ENCODE results near the gene ROR1.

GRCh38 chr1:64121766-64122385 is 348.1 kb downstream of the ROR1 start:
- TF ChIP-seq EP300 (IDR thresholded peaks at IDR 0.05) (no peak), POLR2A (IDR thresholded peaks at IDR 0.05) (no peak)
- TF ChIP-seq, protein P1, sequence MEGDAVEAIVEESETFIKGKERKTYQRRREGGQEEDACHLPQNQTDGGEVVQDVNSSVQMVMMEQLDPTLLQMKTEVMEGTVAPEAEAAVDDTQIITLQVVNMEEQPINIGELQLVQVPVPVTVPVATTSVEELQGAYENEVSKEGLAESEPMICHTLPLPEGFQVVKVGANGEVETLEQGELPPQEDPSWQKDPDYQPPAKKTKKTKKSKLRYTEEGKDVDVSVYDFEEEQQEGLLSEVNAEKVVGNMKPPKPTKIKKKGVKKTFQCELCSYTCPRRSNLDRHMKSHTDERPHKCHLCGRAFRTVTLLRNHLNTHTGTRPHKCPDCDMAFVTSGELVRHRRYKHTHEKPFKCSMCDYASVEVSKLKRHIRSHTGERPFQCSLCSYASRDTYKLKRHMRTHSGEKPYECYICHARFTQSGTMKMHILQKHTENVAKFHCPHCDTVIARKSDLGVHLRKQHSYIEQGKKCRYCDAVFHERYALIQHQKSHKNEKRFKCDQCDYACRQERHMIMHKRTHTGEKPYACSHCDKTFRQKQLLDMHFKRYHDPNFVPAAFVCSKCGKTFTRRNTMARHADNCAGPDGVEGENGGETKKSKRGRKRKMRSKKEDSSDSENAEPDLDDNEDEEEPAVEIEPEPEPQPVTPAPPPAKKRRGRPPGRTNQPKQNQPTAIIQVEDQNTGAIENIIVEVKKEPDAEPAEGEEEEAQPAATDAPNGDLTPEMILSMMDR (IDR thresholded peaks at IDR 0.05), result no peak
